ENCODE results near the gene TMEM81.

The TMEM81 gene

GRCh38 chr1:205064301-205064700 lies 20.0 kb downstream of the TMEM81 start:
- no peak for TF ChIP-seq CTCF (IDR thresholded peaks at IDR 0.05; ENCODE audit: low read depth, low read length)
- H3K4me3 ChIP-seq (replicated peaks in 1 of 2; ENCODE audit: low read depth in 2 of 2, low read length in 2 of 2) = no peak overlapping the region
- DNase-seq (ENCODE audit: low read depth in 2 of 2) = no peak

- no peak for DNase-seq (ENCODE audit: low read depth in 2 of 2)
- H3K4me3 ChIP-seq (replicated peaks in 1 of 2; ENCODE audit: low read depth in 2 of 2, low read length in 2 of 2) = no peak overlapping the region
- TF ChIP-seq CTCF (IDR thresholded peaks at IDR 0.05; ENCODE audit: low read depth, low read length) = no peak
These were observed 21.4 kb downstream of the TMEM81 start for GRCh38 chr1:205062895-205063294.

GRCh38 chr1:205062319-205062718 lies 21.9 kb downstream of the TMEM81 start:
- DNase-seq (ENCODE audit: low read depth in 2 of 2) = no peak
- no peak overlapping the region for H3K4me3 ChIP-seq (replicated peaks in 1 of 2; ENCODE audit: low read depth in 2 of 2, low read length in 2 of 2)
- no peak for TF ChIP-seq CTCF (IDR thresholded peaks at IDR 0.05; ENCODE audit: low read depth, low read length)

- peak; percentile 64 to 79 for DNase-seq (ENCODE audit: low read depth in 2 of 2)
- no peak overlapping the region for H3K4me3 ChIP-seq (replicated peaks in 1 of 2; ENCODE audit: low read depth in 2 of 2, low read length in 2 of 2)
- peak; percentile 94 for TF ChIP-seq CTCF (IDR thresholded peaks at IDR 0.05; ENCODE audit: low read depth, low read length)
These were observed 22.6 kb downstream of the TMEM81 start for GRCh38 chr1:205061665-205062069.

GRCh38 chr1:205061227-205061626 lies 23.0 kb downstream of the TMEM81 start:
- TF ChIP-seq CTCF (IDR thresholded peaks at IDR 0.05; ENCODE audit: low read depth, low read length) = no peak
- no peak overlapping the region for H3K4me3 ChIP-seq (replicated peaks in 1 of 2; ENCODE audit: low read depth in 2 of 2, low read length in 2 of 2)
- DNase-seq (ENCODE audit: low read depth in 2 of 2) = no peak

GRCh38 chr1:205060746-205061145 lies 23.5 kb downstream of the TMEM81 start:
- no peak for DNase-seq (ENCODE audit: low read depth in 2 of 2)
- H3K4me3 ChIP-seq (replicated peaks in 1 of 2; ENCODE audit: low read depth in 2 of 2, low read length in 2 of 2) = no peak overlapping the region
- TF ChIP-seq CTCF (IDR thresholded peaks at IDR 0.05; ENCODE audit: low read depth, low read length) = no peak

GRCh38 chr1:205059660-205060059 lies 24.6 kb downstream of the TMEM81 start:
- no peak for TF ChIP-seq CTCF (IDR thresholded peaks at IDR 0.05; ENCODE audit: low read depth, low read length)
- no peak for DNase-seq (ENCODE audit: low read depth in 2 of 2)

More at GRCh38 chr1:205059660-205060059, 24.6 kb downstream of the TMEM81 start:
- no peak overlapping the region for H3K4me3 ChIP-seq (replicated peaks in 1 of 2; ENCODE audit: low read depth in 2 of 2, low read length in 2 of 2)
